GM12873 (cell line): Measurements from ENCODE around the gene SRPK1.

Experiments used
- CTCF ChIP-seq: IDR thresholded peaks from 2 replicates; pipeline ENCODE4 v1.5.1; 2012; ENCODE audit warnings: low read depth, mild to moderate bottlenecking, moderate library complexity, low read length, control low read depth; ENCODE audit not compliant: insufficient read depth; ENCODE audit errors: missing control alignments

Gene SRPK1

GRCh38 chr6:35786810-35787209 is 134.1 kb downstream of the SRPK1 start:
- TF ChIP-seq CTCF: no peak

- TF ChIP-seq CTCF: no peak
Observed at GRCh38 chr6:35786272-35786671, 134.6 kb downstream of the SRPK1 start.

GRCh38 chr6:35784200-35784599 is 136.7 kb downstream of the SRPK1 start:
- no peak for TF ChIP-seq CTCF
